Measurements from ENCODE around the gene SNED1.
A peak's percentile ranks its signal among the peaks of the same experiment; 100 is the strongest.
"Not testable (repeated sequence)": the region's sequence is repeated elsewhere in the genome, so short reads cannot be mapped to it uniquely, and the experiment has no call there.

Gene SNED1

DNA sequence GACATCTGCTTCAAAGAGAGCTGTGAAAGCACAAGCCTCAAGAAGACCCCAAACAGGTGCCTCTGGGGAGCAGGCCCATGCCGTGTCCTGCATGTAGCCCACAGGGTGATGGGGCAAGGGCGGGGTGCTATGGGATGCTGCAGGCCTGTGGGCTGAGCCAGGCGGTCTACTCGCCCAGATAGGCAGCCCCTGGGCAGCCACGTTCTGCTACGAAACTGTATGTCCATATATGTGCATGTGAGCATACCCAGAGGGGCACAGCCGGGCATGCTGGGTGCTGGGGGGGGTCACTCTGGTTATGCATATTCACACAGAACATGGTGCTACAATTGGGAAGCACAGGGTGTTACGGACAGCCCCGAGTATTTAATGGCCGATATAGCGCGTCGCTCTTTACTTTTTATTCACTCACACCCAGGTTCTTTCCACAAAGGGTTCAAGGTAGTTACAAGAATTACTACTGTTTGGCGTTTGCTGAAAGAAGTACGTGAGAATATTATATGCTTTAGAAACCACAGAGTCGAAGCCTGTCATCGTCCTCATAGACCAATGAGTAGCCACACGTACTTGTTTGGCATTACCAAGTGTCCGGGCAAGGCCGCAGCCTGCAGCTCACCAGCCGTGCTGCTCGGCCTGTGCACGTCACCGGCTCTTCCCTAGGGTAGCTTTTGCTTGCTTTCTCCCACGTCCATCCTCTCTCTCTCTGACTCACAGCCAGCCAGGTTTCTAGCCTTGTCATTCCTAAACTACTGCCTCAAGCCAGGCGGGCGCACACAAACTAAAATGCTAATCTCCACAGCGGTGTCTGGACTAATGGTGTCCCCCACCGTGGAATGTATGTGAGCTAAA, 89.2 kb downstream of the SNED1 start:
- no peak for DNase-seq (ENCODE audit: low read depth)

DNA sequence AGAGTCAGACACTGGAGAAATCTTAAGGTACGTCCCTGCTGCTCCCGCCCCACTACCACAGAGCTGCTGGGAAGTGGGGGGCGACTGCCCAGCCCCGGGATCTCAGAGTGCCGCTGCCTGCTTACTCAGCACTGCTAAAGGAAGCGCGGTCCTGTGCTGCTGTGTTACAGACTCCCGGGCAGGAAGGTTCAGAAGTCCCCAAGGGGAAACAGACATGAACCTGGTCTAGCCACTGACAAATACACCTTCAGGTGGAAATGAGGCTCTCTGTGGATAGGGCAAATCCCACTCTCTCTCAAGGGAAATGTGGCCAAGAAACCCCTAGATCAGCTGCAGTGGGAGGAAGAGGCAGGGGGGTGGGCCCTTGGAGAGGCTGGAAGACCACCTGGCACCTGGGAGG, 90.0 kb downstream of the SNED1 start:
- no peak for DNase-seq (ENCODE audit: low read depth)

GRCh38 chr2:241088791-241089732, 90.6 kb downstream of the SNED1 start:
- no peak for DNase-seq (ENCODE audit: low read depth)

DNA sequence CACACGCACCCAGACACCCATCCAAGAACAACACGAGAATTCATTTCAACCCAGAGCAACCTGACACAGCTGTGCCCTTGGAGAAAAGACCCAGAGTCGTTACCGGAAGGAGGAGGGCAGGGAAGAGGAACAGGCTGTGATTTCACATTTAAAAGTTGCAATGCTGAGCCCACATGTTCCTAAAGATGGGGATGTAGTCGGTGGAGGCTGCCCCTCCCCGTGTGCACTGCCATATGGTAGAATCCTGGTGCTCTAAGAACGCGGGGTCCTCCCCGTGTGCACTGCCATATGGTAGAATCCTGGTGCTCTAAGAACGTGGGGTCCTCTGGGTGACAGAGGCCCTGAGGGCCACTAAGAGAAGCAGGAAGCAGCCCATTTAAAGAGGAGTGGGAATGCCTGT, 92.8 kb downstream of the SNED1 start:
- DNase-seq (ENCODE audit: low read depth) = no peak

DNA sequence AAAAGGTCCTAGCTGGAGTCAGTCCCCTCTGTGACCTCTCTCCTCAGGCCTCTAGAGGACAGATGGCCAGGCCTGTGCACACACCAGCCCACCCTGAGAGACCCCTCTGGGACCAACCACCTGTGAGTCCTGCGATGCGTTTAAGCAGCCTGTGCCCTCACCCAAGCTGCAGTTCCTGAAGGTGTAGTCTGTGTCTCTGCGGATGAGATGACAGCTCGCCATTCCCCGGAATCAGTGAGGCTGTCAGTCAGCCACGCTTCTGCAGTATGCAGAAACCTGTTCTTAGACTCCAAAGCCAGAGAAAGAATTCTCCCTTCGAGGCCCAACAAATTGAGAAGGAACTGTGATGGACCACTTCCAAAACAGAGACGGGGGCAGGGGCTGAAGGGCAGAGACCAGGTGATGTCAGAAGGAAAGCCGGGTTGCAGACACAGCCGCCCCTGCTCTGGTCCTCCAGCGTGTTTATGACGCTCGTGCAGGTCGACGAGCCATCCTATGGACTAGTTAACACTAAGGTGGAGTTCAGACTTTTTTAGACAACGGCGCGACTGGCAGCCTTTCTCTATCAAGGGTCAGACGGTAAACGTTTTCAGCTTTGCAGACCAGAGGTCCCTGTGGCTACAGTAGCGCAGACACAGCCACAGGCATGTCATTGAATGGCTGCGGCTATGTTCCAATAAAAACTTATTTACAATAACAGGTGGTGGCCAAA, 93.5 kb downstream of the SNED1 start:
- DNase-seq (ENCODE audit: low read depth) = no peak

DNA sequence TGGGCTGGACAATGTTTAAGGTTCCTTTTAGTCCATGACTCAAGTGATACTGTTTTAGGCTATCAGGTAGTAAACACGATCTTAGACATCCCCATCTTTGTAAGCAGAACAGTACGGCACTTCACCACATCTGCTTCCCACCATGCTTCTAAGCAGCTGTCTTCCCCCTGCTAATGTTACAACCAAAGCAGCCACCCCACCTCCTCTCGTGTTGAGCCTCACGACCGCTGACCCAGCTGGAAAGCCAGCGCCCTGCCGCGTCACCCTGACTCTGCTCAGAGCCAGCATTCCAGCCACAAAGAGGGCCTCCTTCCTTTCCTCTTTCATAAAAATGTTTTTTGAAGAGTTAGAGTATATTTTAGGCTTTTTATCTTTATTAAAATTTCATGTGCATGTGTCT, 94.3 kb downstream of the SNED1 start:
- no peak for DNase-seq (ENCODE audit: low read depth)

GRCh38 chr2:241093133-241093781, 94.8 kb downstream of the SNED1 start:
- not testable (repeated sequence) for DNase-seq (ENCODE audit: low read depth)

DNA sequence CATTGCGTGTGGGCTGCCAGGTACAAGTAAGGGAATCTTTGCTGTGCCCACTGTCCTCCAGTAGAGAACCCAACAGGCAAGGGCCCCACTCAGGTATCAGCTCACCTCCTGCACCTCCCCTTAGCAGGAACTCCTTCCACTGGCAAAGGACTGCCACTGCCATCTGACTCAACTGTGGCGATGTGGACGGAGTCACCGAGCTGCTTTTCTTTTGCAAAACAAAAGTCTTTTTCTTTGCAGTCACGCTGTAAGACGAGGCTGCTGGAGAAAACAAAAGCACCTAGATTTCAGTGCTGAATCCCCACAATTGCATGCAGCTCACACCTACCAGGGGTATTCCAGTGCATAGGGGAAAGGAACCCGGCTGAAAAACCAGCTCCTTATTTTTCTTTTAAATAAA, 95.8 kb downstream of the SNED1 start:
- no peak for DNase-seq (ENCODE audit: low read depth)

- DNase-seq (ENCODE audit: low read depth) = no peak
These were observed 96.6 kb downstream of the SNED1 start for GRCh38 chr2:241094924-241095420.

- no peak for DNase-seq (ENCODE audit: low read depth)
These were observed 97.3 kb downstream of the SNED1 start for GRCh38 chr2:241095594-241096290.

GRCh38 chr2:241096979-241097378, 98.6 kb downstream of the SNED1 start:
- DNase-seq (ENCODE audit: low read depth) = no peak

DNA sequence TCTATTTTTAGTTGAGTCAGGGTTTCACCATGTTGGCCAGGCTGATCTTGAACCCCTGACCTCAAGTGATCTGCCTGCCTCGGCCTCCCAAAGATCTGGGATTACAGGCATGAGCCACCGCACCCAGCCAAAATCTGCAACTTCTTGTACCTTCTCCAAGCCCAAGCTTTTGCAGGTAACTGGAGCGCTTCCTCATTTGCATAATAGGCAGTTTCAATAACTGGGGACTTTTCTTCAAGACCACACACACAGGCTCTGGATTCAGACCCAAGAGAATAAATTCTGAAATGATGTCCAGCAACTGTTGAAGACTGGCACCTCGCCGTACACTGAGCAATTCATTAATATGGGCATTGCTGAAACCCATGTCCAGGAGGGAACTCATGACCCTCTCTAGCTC, 100.8 kb downstream of the SNED1 start:
- no peak for DNase-seq (ENCODE audit: low read depth)

- peak; percentile 80 for DNase-seq (ENCODE audit: low read depth)
These were observed 103.9 kb downstream of the SNED1 start, which contains the start of gene MTERF4 for GRCh38 chr2:241102239-241102803. MTERF4 (minus strand) TSS chr2:241102287; CDS start chr2:241102273, 14 bp downstream.

GRCh38 chr2:241103176-241103595, 104.8 kb downstream of the SNED1 start:
- no peak for DNase-seq (ENCODE audit: low read depth)

- DNase-seq (ENCODE audit: low read depth) = not testable (repeated sequence)
These were observed 106.2 kb downstream of the SNED1 start for GRCh38 chr2:241104611-241105010.

DNA sequence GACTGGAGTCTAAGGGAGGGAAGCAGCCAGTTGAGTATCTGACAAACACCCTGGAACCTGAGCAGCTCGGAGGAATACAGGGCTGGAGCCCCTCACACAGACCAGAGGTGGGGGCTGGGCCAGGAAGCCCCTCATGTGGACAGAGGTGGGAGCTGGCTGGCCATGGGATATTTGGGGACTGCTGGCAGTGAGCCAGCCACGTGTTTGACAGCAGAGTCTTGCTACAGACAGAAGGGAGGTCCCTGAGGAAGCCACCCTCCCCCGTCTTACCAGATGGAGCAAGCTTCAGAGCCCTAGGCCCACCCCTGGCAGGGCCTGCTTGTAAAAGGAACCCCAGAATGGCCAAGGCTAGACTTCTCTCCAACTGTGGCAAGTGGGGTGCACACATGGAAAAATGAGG, 107.2 kb downstream of the SNED1 start:
- no peak for DNase-seq (ENCODE audit: low read depth)

- DNase-seq (ENCODE audit: low read depth) = no peak
These were observed 108.8 kb downstream of the SNED1 start for GRCh38 chr2:241107031-241107783.

DNA sequence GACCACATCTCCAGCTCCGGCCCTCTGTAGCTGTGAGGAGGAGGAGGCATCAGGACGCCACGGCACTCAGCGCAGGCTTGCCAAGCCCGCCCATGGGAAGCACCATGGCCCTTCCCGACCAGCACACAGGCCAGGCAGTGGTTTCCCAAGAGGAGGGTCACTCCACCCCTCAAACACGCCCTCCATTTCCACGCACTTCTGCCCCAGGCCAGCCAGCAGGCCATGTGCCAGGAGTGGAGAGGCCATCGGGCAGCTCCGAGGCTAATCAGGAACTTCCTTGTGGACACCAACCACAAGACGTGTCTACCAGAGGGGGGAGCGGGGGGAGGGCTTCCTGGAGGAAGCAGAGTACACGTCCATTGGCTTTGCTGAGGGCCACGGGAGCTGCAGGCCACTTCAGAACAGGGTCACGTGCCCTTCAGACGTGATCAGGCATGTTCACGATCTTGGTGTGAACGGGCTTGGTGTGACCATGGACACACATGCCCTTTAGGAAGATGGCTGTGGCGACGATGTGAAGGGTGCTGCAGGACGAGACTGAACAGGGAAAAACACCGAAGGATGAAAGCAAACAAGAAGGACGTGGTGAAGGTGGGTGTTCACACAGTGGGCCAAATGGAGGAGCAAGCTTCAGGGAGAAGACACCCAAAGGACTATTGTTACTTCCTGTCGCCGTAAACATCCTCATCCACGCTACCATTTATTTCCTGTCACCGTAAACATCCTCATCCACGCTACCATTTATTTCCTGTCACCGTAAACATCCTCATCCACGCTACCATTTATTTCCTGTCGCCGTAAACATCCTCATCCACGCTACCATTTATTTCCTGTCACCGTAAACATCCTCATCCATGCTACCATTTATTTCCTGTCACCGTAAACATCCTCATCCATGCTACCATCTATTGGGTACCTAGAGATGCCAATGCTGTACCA, 110.1 kb downstream of the SNED1 start:
- no peak for DNase-seq (ENCODE audit: low read depth)

Data from stimulated activated CD8-positive, alpha-beta memory T cell treated with anti-CD3 and anti-CD28 coated beads, Interleukin-7, amount 100 ng/mL, for 24 hours (primary cell).